Measurements from ENCODE around the gene CXorf38. TPM values are rescaled to one million over a fixed set of nuclear protein-coding genes. Genes with fewer than 3 reads are reported as not detected.
"Not testable (repeated sequence)": the region's sequence is repeated elsewhere in the genome, so short reads cannot be mapped to it uniquely, and the experiment has no call there.

CXorf38 gene
- total RNA-seq, 1 experiment from 2014 or later = 20.8 TPM

GRCh38 chrX:40615976-40616375 is 31.4 kb downstream of the CXorf38 start:
- no peak for DNase-seq (ENCODE audit: low read depth in 1 of 2, low spot score in 2 of 2)
- H3K9me3 ChIP-seq (replicated peaks) = no peaks in the 10 kb centered on the region
- H3K4me3 ChIP-seq = no peak overlapping the region
- no peaks in the 10 kb centered on the region for H3K27me3 ChIP-seq (replicated peaks)
- no peaks in the 10 kb centered on the region for H3K36me3 ChIP-seq
- H3K4me1 ChIP-seq (replicated peaks) = no peaks in the 10 kb centered on the region
- no peak overlapping the region for H3K27ac ChIP-seq

GRCh38 chrX:40612511-40612910 is 34.9 kb downstream of the CXorf38 start:
- Histone ChIP-seq H3K4me3 (no peak overlapping the region), H3K9me3 (replicated peaks) (no peaks in the 10 kb centered on the region), H3K27me3 (replicated peaks) (no peaks in the 10 kb centered on the region), H3K27ac (no peak overlapping the region), H3K36me3 (no peaks in the 10 kb centered on the region), H3K4me1 (replicated peaks) (no peaks in the 10 kb centered on the region)
- DNase-seq (ENCODE audit: low read depth in 1 of 2, low spot score in 2 of 2) = no peak

GRCh38 chrX:40607381-40607780 is 40.0 kb downstream of the CXorf38 start:
- Histone ChIP-seq H3K9me3 (replicated peaks) (no peaks in the 10 kb centered on the region), H3K4me3 (no peak overlapping the region), H3K4me1 (replicated peaks) (no peaks in the 10 kb centered on the region), H3K36me3 (no peaks in the 10 kb centered on the region), H3K27me3 (replicated peaks) (no peaks in the 10 kb centered on the region), H3K27ac (no peak overlapping the region)
- DNase-seq (ENCODE audit: low read depth in 1 of 2, low spot score in 2 of 2) = no peak

- DNase-seq (ENCODE audit: low read depth in 1 of 2, low spot score in 2 of 2) = no peak
- H3K9me3 ChIP-seq (replicated peaks) = no peaks in the 10 kb centered on the region
- H3K4me3 ChIP-seq = no peak overlapping the region
- no peak overlapping the region for H3K27ac ChIP-seq
- H3K27me3 ChIP-seq (replicated peaks) = no peaks in the 10 kb centered on the region
- H3K36me3 ChIP-seq = peaks cover 4% of the 10 kb centered on the region
- H3K4me1 ChIP-seq (replicated peaks) = no peaks in the 10 kb centered on the region
Observed at GRCh38 chrX:40603446-40603845, 43.9 kb downstream of the CXorf38 start.

GRCh38 chrX:40589616-40590321 is 57.6 kb downstream of the CXorf38 start:
- not testable (repeated sequence) for H3K27ac ChIP-seq; H3K9me3 ChIP-seq (replicated peaks)

DNA sequence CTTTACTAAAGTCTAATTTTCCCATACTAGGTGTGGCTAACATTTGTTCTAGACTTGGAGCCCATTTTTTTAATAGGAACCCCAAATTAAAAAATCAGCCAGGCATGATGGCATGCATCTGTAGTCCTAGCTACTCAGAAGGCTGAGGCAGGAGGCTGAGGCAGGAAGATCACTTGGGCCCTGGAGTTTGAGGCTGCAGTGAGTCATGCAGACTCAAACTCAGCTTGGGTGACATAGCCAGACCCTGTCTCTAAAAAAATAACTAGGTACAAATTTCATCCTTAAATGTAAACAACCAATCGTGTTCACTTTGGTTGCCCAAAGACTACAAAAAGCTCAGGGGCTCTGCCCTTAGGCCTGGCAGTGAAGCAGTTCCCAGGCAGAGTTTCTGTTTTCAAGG is 59.7 kb downstream of the CXorf38 start:
- not testable (repeated sequence) for H3K4me3 ChIP-seq; H3K27me3 ChIP-seq (replicated peaks); H3K27ac ChIP-seq; H3K36me3 ChIP-seq; DNase-seq (ENCODE audit: low read depth in 1 of 2, low spot score in 2 of 2); H3K9me3 ChIP-seq (replicated peaks); H3K4me1 ChIP-seq (replicated peaks)

More at GRCh38 chrX:40589616-40590321, 57.6 kb downstream of the CXorf38 start:
- H3K4me1 ChIP-seq (replicated peaks); H3K4me3 ChIP-seq; DNase-seq (ENCODE audit: low read depth in 1 of 2, low spot score in 2 of 2); H3K27me3 ChIP-seq (replicated peaks); H3K36me3 ChIP-seq: not testable (repeated sequence)

- DNase-seq (ENCODE audit: low read depth in 1 of 2, low spot score in 2 of 2) = no peak
- H3K4me3 ChIP-seq = no peak overlapping the region
- peaks cover 3% of the 10 kb centered on the region; the same call in 1 of the 2 replicates for H3K36me3 ChIP-seq
- H3K4me1 ChIP-seq (replicated peaks) = peaks cover 4% of the 10 kb centered on the region; the same call in 1 of the 2 replicates
- no peak overlapping the region for H3K27ac ChIP-seq
- no peaks in the 10 kb centered on the region for H3K9me3 ChIP-seq (replicated peaks)
- no peaks in the 10 kb centered on the region for H3K27me3 ChIP-seq (replicated peaks)
Observed at GRCh38 chrX:40582811-40583210, 64.5 kb downstream of the CXorf38 start.

DNA sequence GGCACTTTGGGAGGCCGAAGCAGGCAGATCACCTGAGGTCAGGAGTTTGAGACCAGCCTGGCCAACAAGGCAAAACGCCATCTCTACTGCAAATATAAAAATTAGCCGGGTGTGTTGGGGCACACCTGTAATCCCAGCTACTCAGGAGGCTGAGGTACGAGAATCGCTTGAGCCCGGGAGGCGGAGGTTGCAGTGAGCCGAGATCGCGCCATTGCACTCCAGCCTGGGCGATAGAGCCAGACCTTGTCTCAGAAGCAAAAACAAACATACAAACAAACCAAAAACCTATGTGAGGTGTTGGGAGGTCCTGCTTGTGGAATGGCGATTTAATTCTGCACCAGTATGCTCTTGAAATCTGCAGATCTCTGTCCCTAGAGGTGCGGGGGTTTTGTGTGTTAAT is 65.2 kb downstream of the CXorf38 start:
- H3K9me3 ChIP-seq (replicated peaks); H3K27me3 ChIP-seq (replicated peaks); H3K27ac ChIP-seq; H3K4me3 ChIP-seq; H3K36me3 ChIP-seq; H3K4me1 ChIP-seq (replicated peaks); DNase-seq (ENCODE audit: low read depth in 1 of 2, low spot score in 2 of 2): not testable (repeated sequence)

DNA sequence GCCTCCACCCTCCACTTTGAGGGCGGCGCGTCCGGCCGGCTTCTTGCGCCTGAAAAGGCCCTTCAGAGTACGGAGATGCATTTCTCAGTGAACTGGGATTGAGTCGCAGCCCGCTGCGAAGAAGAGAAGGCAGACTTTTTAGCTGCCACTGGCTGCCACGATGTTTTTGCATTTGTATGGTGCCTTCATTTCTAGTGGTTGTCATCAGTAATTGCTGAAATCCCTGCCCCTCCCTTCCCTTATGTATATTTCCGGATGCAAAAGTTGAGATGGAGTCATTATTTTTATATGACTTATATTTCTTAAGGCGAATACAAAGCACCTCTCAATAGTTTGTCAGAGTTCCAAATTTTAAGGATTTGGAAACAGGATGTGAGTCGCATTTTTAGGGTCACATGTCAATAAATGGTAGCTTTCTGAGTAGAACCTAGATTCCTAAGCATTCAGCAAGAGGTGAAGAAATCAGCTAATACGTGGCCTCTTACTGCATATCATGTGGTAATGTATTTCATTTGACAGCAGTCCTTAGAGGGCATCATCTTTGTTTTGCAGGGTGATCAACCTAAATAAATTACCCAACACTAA is 65.9 kb downstream of the CXorf38 start:
- DNase-seq (ENCODE audit: low read depth in 1 of 2, low spot score in 2 of 2) = peak in 1 of 2 experiments; percentile 6
- Histone ChIP-seq H3K27ac (peak overlapping the region; percentile 63), H3K36me3 (peaks cover 3% of the 10 kb centered on the region; the same call in 1 of the 2 replicates), H3K4me1 (replicated peaks) (peaks cover 4% of the 10 kb centered on the region; the same call in 1 of the 2 replicates), H3K27me3 (replicated peaks) (no peaks in the 10 kb centered on the region), H3K9me3 (replicated peaks) (no peaks in the 10 kb centered on the region), H3K4me3 (peak overlapping the region; percentile 72)

GRCh38 chrX:40580537-40581335 is 66.6 kb downstream of the CXorf38 start, which contains the start of gene ATP6AP2:
Gene ATP6AP2, plus strand, starts transcription at chrX:40580970. Its CDS starts 96 bp downstream, at chrX:40581066.
- peak; percentile 89 to 90 for DNase-seq (ENCODE audit: low read depth in 1 of 2, low spot score in 2 of 2)
- peak within 1 kb of the TSS; percentile 72 for H3K4me3 ChIP-seq

DNA sequence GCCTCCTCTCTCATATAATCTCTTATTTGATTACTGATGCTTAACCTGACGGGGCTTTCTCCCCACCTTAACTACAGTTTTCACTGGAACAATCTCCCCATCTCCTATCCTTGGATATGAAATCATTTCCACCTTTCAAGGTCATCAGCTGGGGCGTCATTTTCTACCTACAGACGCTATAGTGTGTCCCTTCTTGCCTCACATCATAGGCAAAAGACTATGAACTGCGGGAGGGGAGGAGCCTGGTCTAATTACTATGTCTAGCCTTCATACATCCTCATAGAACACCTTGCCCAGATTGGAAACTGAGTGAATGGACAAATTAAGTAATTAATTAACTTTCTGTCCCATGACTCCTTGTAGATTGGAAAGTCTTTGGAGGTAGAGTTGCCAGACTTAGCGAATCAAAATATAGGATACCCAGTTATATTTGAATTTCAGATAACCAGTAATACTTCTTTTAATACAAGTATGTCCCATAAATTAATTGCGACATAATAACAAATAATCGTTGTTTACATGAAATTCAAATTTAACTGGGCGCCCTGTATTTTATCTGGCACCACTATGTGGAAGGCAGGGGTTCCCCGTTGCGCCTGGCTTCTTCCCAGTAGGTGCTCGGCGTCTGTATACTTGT is 67.3 kb downstream of the CXorf38 start:
- Histone ChIP-seq H3K4me1 (replicated peaks) (peaks cover 4% of the 10 kb centered on the region; the same call in 1 of the 2 replicates), H3K9me3 (replicated peaks) (no peaks in the 10 kb centered on the region), H3K36me3 (peaks cover 3% of the 10 kb centered on the region; the same call in 1 of the 2 replicates), H3K4me3 (peak overlapping the region; percentile 72), H3K27me3 (replicated peaks) (no peaks in the 10 kb centered on the region), H3K27ac (peak overlapping the region; percentile 63; the same call in 1 of the 2 replicates)
- DNase-seq (ENCODE audit: low read depth in 1 of 2, low spot score in 2 of 2) = no peak

More at GRCh38 chrX:40580537-40581335, 66.6 kb downstream of the CXorf38 start, which contains the start of gene ATP6AP2:
- no peaks in the 10 kb centered on the region for H3K27me3 ChIP-seq (replicated peaks)
- peaks cover 4% of the 10 kb centered on the region; the same call in 1 of the 2 replicates for H3K4me1 ChIP-seq (replicated peaks)
- peak within 1 kb of the TSS; percentile 63 for H3K27ac ChIP-seq
- H3K36me3 ChIP-seq = peaks cover 3% of the 10 kb centered on the region; the same call in 1 of the 2 replicates
- no peaks in the 10 kb centered on the region for H3K9me3 ChIP-seq (replicated peaks)

DNA sequence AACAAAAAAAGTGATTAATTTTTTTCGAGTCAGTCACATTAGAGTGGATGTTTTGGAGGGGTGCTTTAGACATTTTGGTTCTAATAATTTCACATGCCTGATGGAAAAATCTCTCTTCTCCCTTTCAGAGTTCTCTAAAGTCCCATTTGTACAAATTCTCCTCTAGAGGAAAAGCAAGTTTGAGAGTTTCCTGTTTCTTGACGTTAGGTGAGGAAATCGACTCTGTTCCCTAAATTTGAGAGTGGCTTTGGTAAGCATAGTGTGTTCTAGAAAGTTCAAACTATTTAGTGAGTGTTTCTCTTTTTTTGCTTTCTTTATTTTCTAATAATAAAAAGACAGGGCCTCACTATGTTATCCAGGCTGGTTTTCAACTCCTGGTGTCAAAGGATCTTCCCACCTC is 68.2 kb downstream of the CXorf38 start:
- Histone ChIP-seq H3K27ac (no peak overlapping the region), H3K4me1 (replicated peaks) (peaks cover 4% of the 10 kb centered on the region; the same call in 1 of the 2 replicates), H3K27me3 (replicated peaks) (no peaks in the 10 kb centered on the region), H3K36me3 (peaks cover 3% of the 10 kb centered on the region; the same call in 1 of the 2 replicates), H3K9me3 (replicated peaks) (no peaks in the 10 kb centered on the region), H3K4me3 (no peak overlapping the region)
- DNase-seq (ENCODE audit: low read depth in 1 of 2, low spot score in 2 of 2) = no peak

- peaks cover 3% of the 10 kb centered on the region; the same call in 1 of the 2 replicates for H3K36me3 ChIP-seq
- DNase-seq (ENCODE audit: low read depth in 1 of 2, low spot score in 2 of 2) = no peak
- peaks cover 4% of the 10 kb centered on the region; the same call in 1 of the 2 replicates for H3K4me1 ChIP-seq (replicated peaks)
- no peaks in the 10 kb centered on the region for H3K27me3 ChIP-seq (replicated peaks)
- no peaks in the 10 kb centered on the region for H3K9me3 ChIP-seq (replicated peaks)
- no peak overlapping the region for H3K4me3 ChIP-seq
- H3K27ac ChIP-seq = no peak overlapping the region
Observed at GRCh38 chrX:40578039-40578695, 69.2 kb downstream of the CXorf38 start.

Data from SJSA1 (cell line).